Measurements from ENCODE around the gene DROSHA. TPM values are rescaled to one million over a fixed set of nuclear protein-coding genes. Genes with fewer than 3 reads are reported as not detected.

The DROSHA gene
- total RNA-seq, 1 experiment from 2014 or later, result 73.5 TPM

DNA sequence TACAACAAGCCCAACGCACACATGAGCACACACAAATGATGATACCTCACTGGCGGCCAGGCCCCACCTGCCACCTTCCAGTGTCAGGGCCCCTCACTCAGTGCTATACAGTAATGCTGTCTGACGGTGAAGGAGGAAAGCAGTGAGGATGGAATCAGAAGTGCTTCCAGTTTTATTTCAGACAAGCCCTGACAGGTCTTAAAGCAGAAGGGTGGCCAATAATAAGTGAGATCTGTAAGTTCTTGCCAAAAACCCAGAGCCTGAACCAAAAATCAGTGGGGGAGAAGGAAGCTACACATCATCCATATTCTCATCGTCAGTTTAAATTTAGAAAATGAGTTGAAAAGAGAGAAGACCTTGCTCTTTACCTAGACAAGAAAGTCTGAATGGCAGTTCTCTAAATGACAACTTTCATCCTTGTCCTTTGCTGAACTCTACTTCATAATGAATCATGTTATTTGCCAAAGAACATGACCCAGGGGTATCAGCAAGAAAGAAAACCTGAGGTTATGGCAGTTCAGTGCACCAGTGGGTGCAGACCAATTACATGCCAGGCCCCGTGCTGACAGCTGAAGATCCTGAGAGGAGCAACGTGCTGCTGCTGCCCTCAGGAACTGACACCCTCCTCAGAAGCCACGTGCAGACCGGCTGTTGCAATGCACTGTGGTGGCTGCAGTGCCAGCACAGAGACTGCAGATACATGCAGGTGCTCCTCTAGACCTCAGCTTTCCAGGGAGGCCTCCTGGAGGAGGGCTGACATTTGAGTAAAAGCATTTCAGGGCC is 118.7 kb downstream of the DROSHA start:
- H3K36me3 ChIP-seq (ENCODE audit: control insufficient read depth in 1 of 2, insufficient read depth in 2 of 2, low read length in 2 of 2), result peaks cover 0 to 7% of the 10 kb centered on the region in 2 experiments; a peak in 3 of 4 replicates
- ChIA-PET CTCF (no interaction called here), RAD21 (ENCODE audit: low non-redundant PET in 1 of 2, low total read pairs in 2 of 2, uncharacterized antibody in 2 of 2, unreplicated experiment in 2 of 2) (no interaction called here), POLR2A (no interaction called here)
- H3K4me3 ChIP-seq (replicated peaks in 1 of 2; ENCODE audit: low read depth in 1 of 2, low read length in 2 of 2), result no peak overlapping the region
- intact Hi-C loops (cut with micrococcal nuclease), result no loop called here
- no peak for ATAC-seq
- TF ChIP-seq ELF1 (IDR thresholded peaks at IDR 0.05; ENCODE audit: borderline replicate concordance, low read depth), result no peak
- no peak for TF ChIP-seq FOSL1 (IDR thresholded peaks at IDR 0.05; ENCODE audit: low read depth)
- no peak for TF ChIP-seq POLR2A (IDR thresholded peaks at IDR 0.05; ENCODE audit: borderline replicate concordance, extremely low read depth, insufficient read depth, insufficient read length)
- no peak for TF ChIP-seq ATF3 (IDR thresholded peaks at IDR 0.05)
- no peak for TF ChIP-seq ZFX (IDR thresholded peaks at IDR 0.05)
- TF ChIP-seq ZBTB33 (IDR thresholded peaks at IDR 0.05; ENCODE audit: extremely low read depth, insufficient replicate concordance, low read length), result no peak
- no peak for TF ChIP-seq TCF7L2 (IDR thresholded peaks at IDR 0.05; ENCODE audit: borderline replicate concordance, extremely low read depth, insufficient read depth, insufficient read length)
- TF ChIP-seq SP1 (IDR thresholded peaks at IDR 0.05; ENCODE audit: low read depth), result no peak
- no peak for TF ChIP-seq SIN3A (IDR thresholded peaks at IDR 0.05; ENCODE audit: low read depth)
- no peaks in the 10 kb centered on the region for H3K79me2 ChIP-seq (ENCODE audit: insufficient read depth, low read length)
- no peak overlapping the region for H3K27ac ChIP-seq (ENCODE audit: low read depth, low read length)
- H3K27me3 ChIP-seq (ENCODE audit: insufficient read depth, low read length), result no peaks in the 10 kb centered on the region
- no TSS peak for BruUV-seq (replicated peaks)
- no peaks in the 10 kb centered on the region for H3K9me2 ChIP-seq (ENCODE audit: insufficient read depth)
- H3K9me3 ChIP-seq (ENCODE audit: control insufficient read depth in 1 of 2, insufficient read depth in 1 of 2, low read depth in 1 of 2, low read length in 2 of 2), result no peaks in the 10 kb centered on the region
- H2AFZ ChIP-seq (ENCODE audit: low read depth, low read length, poor library complexity, severe bottlenecking), result no peak overlapping the region
- peaks cover 4 to 17% of the 10 kb centered on the region in 2 experiments; a peak in 3 of 4 replicates for H3K4me1 ChIP-seq (ENCODE audit: control insufficient read depth in 1 of 2, insufficient read depth in 2 of 2, low read length in 2 of 2)
- H3K4me2 ChIP-seq (ENCODE audit: low read length), result no peak overlapping the region
- no peak overlapping the region for H3K9ac ChIP-seq (ENCODE audit: low read length)
- DNase-seq (ENCODE audit: low read depth, low spot score), result no peak
- peaks cover 4% of the 10 kb centered on the region; the same call in 1 of the 2 replicates for H4K20me1 ChIP-seq (ENCODE audit: insufficient read depth)
